ENCODE results near the gene ALS2CL. TPM values are rescaled to one million over a fixed set of nuclear protein-coding genes. Genes with fewer than 3 reads are reported as not detected.

Gene ALS2CL
- total and polyA plus RNA-seq, 2 experiments from 2014 or later: 3.4 to 11.8 TPM

DNA sequence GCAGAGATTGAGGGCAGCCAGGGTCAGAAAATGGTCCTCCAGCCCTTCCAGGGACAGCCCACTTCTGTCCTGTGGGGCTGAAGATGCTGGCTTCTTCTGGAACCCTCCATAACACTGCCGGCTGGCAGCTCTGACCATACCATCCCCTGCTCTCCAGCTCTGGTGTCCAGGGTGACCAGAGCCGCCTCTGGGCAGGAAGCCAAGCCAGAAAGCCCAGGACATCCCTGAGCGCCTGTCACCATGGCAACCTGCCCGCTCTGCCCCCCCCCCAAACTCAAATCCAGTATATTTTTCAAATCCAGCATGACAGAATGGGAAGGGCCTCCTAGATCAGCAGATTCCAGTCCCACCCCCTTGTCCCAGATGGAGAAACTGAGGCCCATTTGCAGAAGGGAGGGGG lies 7.3 kb upstream of the ALS2CL start:
- Mint-ChIP-seq H3K4me3 (peak overlapping the region; percentile 53; the same call in 2 of the 3 replicates), H3K4me1 (peaks cover 4% of the 10 kb centered on the region; the same call in 2 of the 3 replicates), H3K27ac (no peak overlapping the region), H3K9me3 (no peaks in the 10 kb centered on the region), H3K27me3 (ENCODE audit: insufficient read depth, low read depth, poor library complexity) (peaks cover 19% of the 10 kb centered on the region), H3K36me3 (ENCODE audit: low read depth) (no peaks in the 10 kb centered on the region)
- Histone ChIP-seq H3K27ac (ENCODE audit: low read depth) (no peak overlapping the region), H3K4me1 (ENCODE audit: insufficient read depth) (peaks cover 4% of the 10 kb centered on the region; the same call in 1 of the 2 replicates), H3K4me2 (peak overlapping the region; percentile 80; the same call in 1 of the 2 replicates), H3K36me3 (ENCODE audit: insufficient read depth) (no peaks in the 10 kb centered on the region), H3K9me2 (ENCODE audit: insufficient read depth) (no peaks in the 10 kb centered on the region), H2AFZ (no peak overlapping the region), H3K4me3 (peak overlapping the region; percentile 55; the same call in 1 of the 2 replicates), H3F3A (replicated peaks; ENCODE audit: low read depth) (no peaks in the 10 kb centered on the region), H3K27me3 (ENCODE audit: insufficient read depth) (peaks cover 23% of the 10 kb centered on the region), H3K79me2 (replicated peaks; ENCODE audit: insufficient read depth) (no peaks in the 10 kb centered on the region), H4K20me1 (replicated peaks; ENCODE audit: insufficient read depth) (no peaks in the 10 kb centered on the region)
- ATAC-seq (no peak), DNase-seq (ENCODE audit: low spot score) (no peak)
- TF ChIP-seq, protein P1, sequence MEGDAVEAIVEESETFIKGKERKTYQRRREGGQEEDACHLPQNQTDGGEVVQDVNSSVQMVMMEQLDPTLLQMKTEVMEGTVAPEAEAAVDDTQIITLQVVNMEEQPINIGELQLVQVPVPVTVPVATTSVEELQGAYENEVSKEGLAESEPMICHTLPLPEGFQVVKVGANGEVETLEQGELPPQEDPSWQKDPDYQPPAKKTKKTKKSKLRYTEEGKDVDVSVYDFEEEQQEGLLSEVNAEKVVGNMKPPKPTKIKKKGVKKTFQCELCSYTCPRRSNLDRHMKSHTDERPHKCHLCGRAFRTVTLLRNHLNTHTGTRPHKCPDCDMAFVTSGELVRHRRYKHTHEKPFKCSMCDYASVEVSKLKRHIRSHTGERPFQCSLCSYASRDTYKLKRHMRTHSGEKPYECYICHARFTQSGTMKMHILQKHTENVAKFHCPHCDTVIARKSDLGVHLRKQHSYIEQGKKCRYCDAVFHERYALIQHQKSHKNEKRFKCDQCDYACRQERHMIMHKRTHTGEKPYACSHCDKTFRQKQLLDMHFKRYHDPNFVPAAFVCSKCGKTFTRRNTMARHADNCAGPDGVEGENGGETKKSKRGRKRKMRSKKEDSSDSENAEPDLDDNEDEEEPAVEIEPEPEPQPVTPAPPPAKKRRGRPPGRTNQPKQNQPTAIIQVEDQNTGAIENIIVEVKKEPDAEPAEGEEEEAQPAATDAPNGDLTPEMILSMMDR (conservative IDR thresholded peaks at IDR 0.05; ENCODE audit: low read depth in 2 of 2): no peak
- TF ChIP-seq EZH2phosphoT487 (IDR thresholded peaks at IDR 0.05; ENCODE audit: unreplicated experiment): no peak
- no peak for TF ChIP-seq EZH2 (IDR thresholded peaks at IDR 0.05; ENCODE audit: low read depth, unreplicated experiment)
- no peak for TF ChIP-seq CREB1 (CRISPR knock-in tag; IDR thresholded peaks at IDR 0.05; ENCODE audit: low read depth)
- TF ChIP-seq, protein P2, sequence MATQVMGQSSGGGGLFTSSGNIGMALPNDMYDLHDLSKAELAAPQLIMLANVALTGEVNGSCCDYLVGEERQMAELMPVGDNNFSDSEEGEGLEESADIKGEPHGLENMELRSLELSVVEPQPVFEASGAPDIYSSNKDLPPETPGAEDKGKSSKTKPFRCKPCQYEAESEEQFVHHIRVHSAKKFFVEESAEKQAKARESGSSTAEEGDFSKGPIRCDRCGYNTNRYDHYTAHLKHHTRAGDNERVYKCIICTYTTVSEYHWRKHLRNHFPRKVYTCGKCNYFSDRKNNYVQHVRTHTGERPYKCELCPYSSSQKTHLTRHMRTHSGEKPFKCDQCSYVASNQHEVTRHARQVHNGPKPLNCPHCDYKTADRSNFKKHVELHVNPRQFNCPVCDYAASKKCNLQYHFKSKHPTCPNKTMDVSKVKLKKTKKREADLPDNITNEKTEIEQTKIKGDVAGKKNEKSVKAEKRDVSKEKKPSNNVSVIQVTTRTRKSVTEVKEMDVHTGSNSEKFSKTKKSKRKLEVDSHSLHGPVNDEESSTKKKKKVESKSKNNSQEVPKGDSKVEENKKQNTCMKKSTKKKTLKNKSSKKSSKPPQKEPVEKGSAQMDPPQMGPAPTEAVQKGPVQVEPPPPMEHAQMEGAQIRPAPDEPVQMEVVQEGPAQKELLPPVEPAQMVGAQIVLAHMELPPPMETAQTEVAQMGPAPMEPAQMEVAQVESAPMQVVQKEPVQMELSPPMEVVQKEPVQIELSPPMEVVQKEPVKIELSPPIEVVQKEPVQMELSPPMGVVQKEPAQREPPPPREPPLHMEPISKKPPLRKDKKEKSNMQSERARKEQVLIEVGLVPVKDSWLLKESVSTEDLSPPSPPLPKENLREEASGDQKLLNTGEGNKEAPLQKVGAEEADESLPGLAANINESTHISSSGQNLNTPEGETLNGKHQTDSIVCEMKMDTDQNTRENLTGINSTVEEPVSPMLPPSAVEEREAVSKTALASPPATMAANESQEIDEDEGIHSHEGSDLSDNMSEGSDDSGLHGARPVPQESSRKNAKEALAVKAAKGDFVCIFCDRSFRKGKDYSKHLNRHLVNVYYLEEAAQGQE (IDR thresholded peaks at IDR 0.05; ENCODE audit: unreplicated experiment): no peak
- TF ChIP-seq, protein P3, sequence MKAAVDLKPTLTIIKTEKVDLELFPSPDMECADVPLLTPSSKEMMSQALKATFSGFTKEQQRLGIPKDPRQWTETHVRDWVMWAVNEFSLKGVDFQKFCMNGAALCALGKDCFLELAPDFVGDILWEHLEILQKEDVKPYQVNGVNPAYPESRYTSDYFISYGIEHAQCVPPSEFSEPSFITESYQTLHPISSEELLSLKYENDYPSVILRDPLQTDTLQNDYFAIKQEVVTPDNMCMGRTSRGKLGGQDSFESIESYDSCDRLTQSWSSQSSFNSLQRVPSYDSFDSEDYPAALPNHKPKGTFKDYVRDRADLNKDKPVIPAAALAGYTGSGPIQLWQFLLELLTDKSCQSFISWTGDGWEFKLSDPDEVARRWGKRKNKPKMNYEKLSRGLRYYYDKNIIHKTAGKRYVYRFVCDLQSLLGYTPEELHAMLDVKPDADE (IDR thresholded peaks at IDR 0.05): no peak
- TF ChIP-seq, protein P4, sequence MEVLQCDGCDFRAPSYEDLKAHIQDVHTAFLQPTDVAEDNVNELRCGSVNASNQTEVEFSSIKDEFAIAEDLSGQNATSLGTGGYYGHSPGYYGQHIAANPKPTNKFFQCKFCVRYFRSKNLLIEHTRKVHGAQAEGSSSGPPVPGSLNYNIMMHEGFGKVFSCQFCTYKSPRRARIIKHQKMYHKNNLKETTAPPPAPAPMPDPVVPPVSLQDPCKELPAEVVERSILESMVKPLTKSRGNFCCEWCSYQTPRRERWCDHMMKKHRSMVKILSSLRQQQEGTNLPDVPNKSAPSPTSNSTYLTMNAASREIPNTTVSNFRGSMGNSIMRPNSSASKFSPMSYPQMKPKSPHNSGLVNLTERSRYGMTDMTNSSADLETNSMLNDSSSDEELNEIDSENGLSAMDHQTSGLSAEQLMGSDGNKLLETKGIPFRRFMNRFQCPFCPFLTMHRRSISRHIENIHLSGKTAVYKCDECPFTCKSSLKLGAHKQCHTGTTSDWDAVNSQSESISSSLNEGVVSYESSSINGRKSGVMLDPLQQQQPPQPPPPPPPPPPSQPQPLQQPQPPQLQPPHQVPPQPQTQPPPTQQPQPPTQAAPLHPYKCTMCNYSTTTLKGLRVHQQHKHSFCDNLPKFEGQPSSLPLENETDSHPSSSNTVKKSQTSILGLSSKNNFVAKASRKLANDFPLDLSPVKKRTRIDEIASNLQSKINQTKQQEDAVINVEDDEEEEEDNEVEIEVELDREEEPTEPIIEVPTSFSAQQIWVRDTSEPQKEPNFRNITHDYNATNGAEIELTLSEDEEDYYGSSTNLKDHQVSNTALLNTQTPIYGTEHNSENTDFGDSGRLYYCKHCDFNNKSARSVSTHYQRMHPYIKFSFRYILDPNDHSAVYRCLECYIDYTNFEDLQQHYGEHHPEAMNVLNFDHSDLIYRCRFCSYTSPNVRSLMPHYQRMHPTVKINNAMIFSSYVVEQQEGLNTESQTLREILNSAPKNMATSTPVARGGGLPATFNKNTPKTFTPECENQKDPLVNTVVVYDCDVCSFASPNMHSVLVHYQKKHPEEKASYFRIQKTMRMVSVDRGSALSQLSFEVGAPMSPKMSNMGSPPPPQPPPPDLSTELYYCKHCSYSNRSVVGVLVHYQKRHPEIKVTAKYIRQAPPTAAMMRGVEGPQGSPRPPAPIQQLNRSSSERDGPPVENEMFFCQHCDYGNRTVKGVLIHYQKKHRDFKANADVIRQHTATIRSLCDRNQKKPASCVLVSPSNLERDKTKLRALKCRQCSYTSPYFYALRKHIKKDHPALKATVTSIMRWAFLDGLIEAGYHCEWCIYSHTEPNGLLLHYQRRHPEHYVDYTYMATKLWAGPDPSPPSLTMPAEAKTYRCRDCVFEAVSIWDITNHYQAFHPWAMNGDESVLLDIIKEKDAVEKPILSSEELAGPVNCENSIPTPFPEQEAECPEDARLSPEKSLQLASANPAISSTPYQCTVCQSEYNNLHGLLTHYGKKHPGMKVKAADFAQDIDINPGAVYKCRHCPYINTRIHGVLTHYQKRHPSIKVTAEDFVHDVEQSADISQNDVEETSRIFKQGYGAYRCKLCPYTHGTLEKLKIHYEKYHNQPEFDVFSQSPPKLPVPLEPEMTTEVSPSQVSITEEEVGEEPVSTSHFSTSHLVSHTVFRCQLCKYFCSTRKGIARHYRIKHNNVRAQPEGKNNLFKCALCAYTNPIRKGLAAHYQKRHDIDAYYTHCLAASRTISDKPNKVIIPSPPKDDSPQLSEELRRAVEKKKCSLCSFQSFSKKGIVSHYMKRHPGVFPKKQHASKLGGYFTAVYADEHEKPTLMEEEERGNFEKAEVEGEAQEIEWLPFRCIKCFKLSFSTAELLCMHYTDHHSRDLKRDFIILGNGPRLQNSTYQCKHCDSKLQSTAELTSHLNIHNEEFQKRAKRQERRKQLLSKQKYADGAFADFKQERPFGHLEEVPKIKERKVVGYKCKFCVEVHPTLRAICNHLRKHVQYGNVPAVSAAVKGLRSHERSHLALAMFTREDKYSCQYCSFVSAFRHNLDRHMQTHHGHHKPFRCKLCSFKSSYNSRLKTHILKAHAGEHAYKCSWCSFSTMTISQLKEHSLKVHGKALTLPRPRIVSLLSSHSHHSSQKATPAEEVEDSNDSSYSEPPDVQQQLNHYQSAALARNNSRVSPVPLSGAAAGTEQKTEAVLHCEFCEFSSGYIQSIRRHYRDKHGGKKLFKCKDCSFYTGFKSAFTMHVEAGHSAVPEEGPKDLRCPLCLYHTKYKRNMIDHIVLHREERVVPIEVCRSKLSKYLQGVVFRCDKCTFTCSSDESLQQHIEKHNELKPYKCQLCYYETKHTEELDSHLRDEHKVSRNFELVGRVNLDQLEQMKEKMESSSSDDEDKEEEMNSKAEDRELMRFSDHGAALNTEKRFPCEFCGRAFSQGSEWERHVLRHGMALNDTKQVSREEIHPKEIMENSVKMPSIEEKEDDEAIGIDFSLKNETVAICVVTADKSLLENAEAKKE (CRISPR knock-in tag; IDR thresholded peaks at IDR 0.05): no peak
- no peak for TF ChIP-seq ZNF114 (CRISPR knock-in tag; IDR thresholded peaks at IDR 0.05)
- no peak for TF ChIP-seq POLR2AphosphoS5 (IDR thresholded peaks at IDR 0.05; ENCODE audit: low read depth)
- TF ChIP-seq NANOG (IDR thresholded peaks at IDR 0.05; ENCODE audit: borderline replicate concordance): no peak
- TF ChIP-seq JUNB (IDR thresholded peaks at IDR 0.05; ENCODE audit: unreplicated experiment): no peak
- TF ChIP-seq STAT1 (IDR thresholded peaks at IDR 0.05; ENCODE audit: unreplicated experiment): no peak
- TF ChIP-seq ZNF331 (CRISPR knock-in tag; IDR thresholded peaks at IDR 0.05; ENCODE audit: low read depth): no peak

Data from GM23338 (cell line).